ENCODE results near the gene PPFIA3. TPM values are rescaled to one million over a fixed set of nuclear protein-coding genes. Genes with fewer than 3 reads are reported as not detected.

Gene PPFIA3
- total and polyA plus RNA-seq, 4 donors: 1.5 to 4.6 (median 2.4) TPM

DNA sequence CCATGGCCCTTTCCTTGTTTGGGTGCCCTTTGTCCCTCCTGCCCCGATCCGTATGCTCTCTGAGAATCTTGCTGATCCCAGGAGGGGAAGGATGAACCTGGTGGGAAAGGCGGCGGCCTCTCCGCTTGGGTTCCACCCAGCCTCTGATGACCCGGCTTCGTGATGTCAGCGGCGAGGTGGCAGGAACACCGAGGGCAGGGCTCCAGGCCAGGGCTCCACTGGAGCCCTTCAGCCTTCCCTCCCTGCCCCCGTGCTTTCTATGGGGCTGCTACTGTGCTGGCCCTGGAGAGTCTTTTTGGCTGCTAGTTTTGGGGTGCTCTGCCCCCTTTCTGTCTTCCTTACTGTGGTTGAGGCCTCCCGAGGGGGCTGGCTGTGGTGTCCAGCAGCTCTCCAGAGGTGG, 17.0 kb upstream of the PPFIA3 start (continued):
- TF ChIP-seq, protein P1, sequence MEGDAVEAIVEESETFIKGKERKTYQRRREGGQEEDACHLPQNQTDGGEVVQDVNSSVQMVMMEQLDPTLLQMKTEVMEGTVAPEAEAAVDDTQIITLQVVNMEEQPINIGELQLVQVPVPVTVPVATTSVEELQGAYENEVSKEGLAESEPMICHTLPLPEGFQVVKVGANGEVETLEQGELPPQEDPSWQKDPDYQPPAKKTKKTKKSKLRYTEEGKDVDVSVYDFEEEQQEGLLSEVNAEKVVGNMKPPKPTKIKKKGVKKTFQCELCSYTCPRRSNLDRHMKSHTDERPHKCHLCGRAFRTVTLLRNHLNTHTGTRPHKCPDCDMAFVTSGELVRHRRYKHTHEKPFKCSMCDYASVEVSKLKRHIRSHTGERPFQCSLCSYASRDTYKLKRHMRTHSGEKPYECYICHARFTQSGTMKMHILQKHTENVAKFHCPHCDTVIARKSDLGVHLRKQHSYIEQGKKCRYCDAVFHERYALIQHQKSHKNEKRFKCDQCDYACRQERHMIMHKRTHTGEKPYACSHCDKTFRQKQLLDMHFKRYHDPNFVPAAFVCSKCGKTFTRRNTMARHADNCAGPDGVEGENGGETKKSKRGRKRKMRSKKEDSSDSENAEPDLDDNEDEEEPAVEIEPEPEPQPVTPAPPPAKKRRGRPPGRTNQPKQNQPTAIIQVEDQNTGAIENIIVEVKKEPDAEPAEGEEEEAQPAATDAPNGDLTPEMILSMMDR (IDR thresholded peaks at IDR 0.05; ENCODE audit: low read depth, low read length, missing input control): no peak
- TF ChIP-seq EGR1 (IDR thresholded peaks at IDR 0.05; ENCODE audit: low read depth in 2 of 2) (no peak), HNF4G (IDR thresholded peaks at IDR 0.05) (no peak)

DNA sequence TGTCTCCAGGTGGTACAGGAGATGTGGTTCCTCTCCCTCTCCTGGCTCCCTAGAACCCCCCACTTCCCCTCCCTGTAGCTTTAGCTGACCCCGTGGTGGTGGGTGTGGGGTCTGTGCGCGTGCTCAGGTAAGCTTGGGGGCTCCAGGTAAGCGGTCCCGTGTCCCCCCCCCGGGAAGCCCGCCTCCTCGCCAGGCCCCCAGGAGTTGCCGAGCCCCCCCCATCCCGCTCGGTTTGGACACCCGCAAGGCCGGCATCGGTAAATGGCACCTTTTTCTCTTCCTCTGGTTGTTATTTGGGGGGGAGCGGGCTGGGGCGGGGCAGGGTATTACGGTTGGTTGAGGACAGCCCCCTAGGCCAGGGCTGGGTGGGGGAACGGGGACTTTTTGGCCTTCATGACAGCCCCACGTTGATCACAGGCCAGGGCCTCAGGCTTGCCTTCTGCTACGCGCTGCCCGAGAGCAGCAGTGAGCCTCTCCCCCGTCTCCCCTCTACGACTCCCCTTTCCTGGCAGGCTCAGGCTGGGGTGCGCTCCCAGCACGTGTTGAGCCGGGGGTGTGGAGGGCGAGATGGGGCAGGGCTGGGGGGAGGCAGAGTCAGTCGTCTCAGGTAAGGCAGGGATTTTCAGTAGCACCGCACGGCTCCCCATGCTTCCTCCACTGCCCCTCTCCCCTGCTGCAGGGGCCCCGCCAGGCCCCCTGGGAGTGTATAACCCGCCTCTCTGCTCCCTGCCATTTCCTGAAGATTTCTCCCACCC, 15.8 kb upstream of the PPFIA3 start:
- no peak for DNase-seq (ENCODE audit: low spot score)
- Histone ChIP-seq H3K4me3 (ENCODE audit: low read depth in 1 of 3, low read length in 3 of 3) (no peak overlapping the region), H3K36me3 (ENCODE audit: control insufficient read depth in 4 of 4, insufficient read depth in 3 of 4, low read depth in 1 of 4, low read length in 3 of 4) (peaks cover 15 to 76% (median 37%) of the 10 kb centered on the region in 4 donors), H3K27me3 (ENCODE audit: control insufficient read depth in 4 of 4, insufficient read depth in 4 of 4, low read length in 3 of 4) (no peaks in the 10 kb centered on the region), H3K9ac (ENCODE audit: low read depth in 1 of 2, low read length in 2 of 2) (no peak overlapping the region), H3K4me1 (ENCODE audit: control insufficient read depth in 4 of 4, insufficient read depth in 4 of 4, low read length in 3 of 4) (peaks cover 0 to 11% (median 7%) of the 10 kb centered on the region in 4 donors), H3K9me3 (ENCODE audit: control insufficient read depth in 4 of 4, low read length in 3 of 4) (no peaks in the 10 kb centered on the region), H3K27ac (ENCODE audit: low read depth in 1 of 2, low read length in 2 of 2) (no peak overlapping the region)
- TF ChIP-seq, protein P2, sequence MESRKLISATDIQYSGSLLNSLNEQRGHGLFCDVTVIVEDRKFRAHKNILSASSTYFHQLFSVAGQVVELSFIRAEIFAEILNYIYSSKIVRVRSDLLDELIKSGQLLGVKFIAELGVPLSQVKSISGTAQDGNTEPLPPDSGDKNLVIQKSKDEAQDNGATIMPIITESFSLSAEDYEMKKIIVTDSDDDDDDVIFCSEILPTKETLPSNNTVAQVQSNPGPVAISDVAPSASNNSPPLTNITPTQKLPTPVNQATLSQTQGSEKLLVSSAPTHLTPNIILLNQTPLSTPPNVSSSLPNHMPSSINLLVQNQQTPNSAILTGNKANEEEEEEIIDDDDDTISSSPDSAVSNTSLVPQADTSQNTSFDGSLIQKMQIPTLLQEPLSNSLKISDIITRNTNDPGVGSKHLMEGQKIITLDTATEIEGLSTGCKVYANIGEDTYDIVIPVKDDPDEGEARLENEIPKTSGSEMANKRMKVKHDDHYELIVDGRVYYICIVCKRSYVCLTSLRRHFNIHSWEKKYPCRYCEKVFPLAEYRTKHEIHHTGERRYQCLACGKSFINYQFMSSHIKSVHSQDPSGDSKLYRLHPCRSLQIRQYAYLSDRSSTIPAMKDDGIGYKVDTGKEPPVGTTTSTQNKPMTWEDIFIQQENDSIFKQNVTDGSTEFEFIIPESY (IDR thresholded peaks at IDR 0.05): no peak
- TF ChIP-seq HNF4A (conservative IDR thresholded peaks at IDR 0.05) (no peak), YY1 (IDR thresholded peaks at IDR 0.05) (no peak), GABPA (IDR thresholded peaks at IDR 0.05 in 1 of 2, conservative IDR thresholded peaks at IDR 0.05 in 1 of 2) (no peak), FOXA2 (IDR thresholded peaks at IDR 0.05) (no peak), FOXA1 (IDR thresholded peaks at IDR 0.05) (no peak), HNF4G (IDR thresholded peaks at IDR 0.05) (no peak), RXRA (IDR thresholded peaks at IDR 0.05) (no peak)
- TF ChIP-seq, protein P3, sequence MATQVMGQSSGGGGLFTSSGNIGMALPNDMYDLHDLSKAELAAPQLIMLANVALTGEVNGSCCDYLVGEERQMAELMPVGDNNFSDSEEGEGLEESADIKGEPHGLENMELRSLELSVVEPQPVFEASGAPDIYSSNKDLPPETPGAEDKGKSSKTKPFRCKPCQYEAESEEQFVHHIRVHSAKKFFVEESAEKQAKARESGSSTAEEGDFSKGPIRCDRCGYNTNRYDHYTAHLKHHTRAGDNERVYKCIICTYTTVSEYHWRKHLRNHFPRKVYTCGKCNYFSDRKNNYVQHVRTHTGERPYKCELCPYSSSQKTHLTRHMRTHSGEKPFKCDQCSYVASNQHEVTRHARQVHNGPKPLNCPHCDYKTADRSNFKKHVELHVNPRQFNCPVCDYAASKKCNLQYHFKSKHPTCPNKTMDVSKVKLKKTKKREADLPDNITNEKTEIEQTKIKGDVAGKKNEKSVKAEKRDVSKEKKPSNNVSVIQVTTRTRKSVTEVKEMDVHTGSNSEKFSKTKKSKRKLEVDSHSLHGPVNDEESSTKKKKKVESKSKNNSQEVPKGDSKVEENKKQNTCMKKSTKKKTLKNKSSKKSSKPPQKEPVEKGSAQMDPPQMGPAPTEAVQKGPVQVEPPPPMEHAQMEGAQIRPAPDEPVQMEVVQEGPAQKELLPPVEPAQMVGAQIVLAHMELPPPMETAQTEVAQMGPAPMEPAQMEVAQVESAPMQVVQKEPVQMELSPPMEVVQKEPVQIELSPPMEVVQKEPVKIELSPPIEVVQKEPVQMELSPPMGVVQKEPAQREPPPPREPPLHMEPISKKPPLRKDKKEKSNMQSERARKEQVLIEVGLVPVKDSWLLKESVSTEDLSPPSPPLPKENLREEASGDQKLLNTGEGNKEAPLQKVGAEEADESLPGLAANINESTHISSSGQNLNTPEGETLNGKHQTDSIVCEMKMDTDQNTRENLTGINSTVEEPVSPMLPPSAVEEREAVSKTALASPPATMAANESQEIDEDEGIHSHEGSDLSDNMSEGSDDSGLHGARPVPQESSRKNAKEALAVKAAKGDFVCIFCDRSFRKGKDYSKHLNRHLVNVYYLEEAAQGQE (IDR thresholded peaks at IDR 0.05): no peak
- TF ChIP-seq, protein P1 (IDR thresholded peaks at IDR 0.05; ENCODE audit: low read depth, low read length, missing input control): no peak
- TF ChIP-seq, protein P4, sequence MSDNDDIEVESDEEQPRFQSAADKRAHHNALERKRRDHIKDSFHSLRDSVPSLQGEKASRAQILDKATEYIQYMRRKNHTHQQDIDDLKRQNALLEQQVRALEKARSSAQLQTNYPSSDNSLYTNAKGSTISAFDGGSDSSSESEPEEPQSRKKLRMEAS (IDR thresholded peaks at IDR 0.05): no peak
- 93% methylated on average over 33 of the region's 33 CpGs for WGBS

All from liver (tissue), 9 donors.